ENCODE results near the gene RBM20. TPM values are rescaled to one million over a fixed set of nuclear protein-coding genes. Genes with fewer than 3 reads are reported as not detected.

The RBM20 gene
- total RNA-seq, 2 experiments from 2014 or later = 0.40 to 0.50 TPM

- Mint-ChIP-seq H3K27ac (peak overlapping the region; percentile 96), H3K4me1 (ENCODE audit: low read depth) (peaks cover 57% of the 10 kb centered on the region), H3K27me3 (ENCODE audit: low read depth) (no peaks in the 10 kb centered on the region), H3K9me3 (no peaks in the 10 kb centered on the region), H3K36me3 (ENCODE audit: low read depth) (peaks cover 6% of the 10 kb centered on the region), H3K4me3 (peak overlapping the region; percentile 88)
- intact Hi-C loops (cut with micrococcal nuclease) = loop anchor here (1.0 to 10.0 kb wide), 9 partner anchors 9 to 798 kb away; partner anchors contain the start of genes BBIP1, SHOC2 and SMC3
- DNase-seq = no peak
- CTCF ChIA-PET = interaction anchor here (0.7 to 1.9 kb wide), 5 partner anchors 14 to 71 kb away, joined by 3 to 7 read pairs (median 5); no protein-coding TSS in a partner anchor
These were observed 229.1 kb downstream of the RBM20 start for GRCh38 chr10:110872984-110873923.

GRCh38 chr10:110873951-110874350 is 229.8 kb downstream of the RBM20 start:
- Mint-ChIP-seq H3K27ac (peak overlapping the region; percentile 85), H3K9me3 (no peaks in the 10 kb centered on the region), H3K4me1 (ENCODE audit: low read depth) (peaks cover 56% of the 10 kb centered on the region), H3K36me3 (ENCODE audit: low read depth) (peaks cover 6% of the 10 kb centered on the region), H3K27me3 (ENCODE audit: low read depth) (no peaks in the 10 kb centered on the region), H3K4me3 (peak overlapping the region; percentile 73)
- CTCF ChIA-PET = interaction anchor here (1.6 to 1.9 kb wide), 2 partner anchors 15 to 21 kb away, joined by 5 to 7 read pairs; no protein-coding TSS in a partner anchor
- DNase-seq = no peak
- intact Hi-C loops (cut with micrococcal nuclease) = loop anchor here (1.0 to 10.0 kb wide), 5 partner anchors 8 to 799 kb away; partner anchors contain the start of gene SMC3

- Mint-ChIP-seq H3K27me3 (ENCODE audit: low read depth) (no peaks in the 10 kb centered on the region), H3K36me3 (ENCODE audit: low read depth) (peaks cover 7% of the 10 kb centered on the region), H3K27ac (peak overlapping the region; percentile 37), H3K9me3 (no peaks in the 10 kb centered on the region), H3K4me3 (no peak overlapping the region), H3K4me1 (ENCODE audit: low read depth) (peaks cover 55% of the 10 kb centered on the region)
- DNase-seq = no peak
- CTCF ChIA-PET = interaction anchor here (0.7 to 5.5 kb wide), 4 partner anchors 8 to 99 kb away, joined by 3 to 19 read pairs (median 6); no protein-coding TSS in a partner anchor
- intact Hi-C loops (cut with micrococcal nuclease) = loop anchor here (1.0 to 10.0 kb wide), 2 partner anchors 376 to 801 kb away; no protein-coding TSS in a partner anchor
These were observed 231.9 kb downstream of the RBM20 start for GRCh38 chr10:110876000-110876399.

DNA sequence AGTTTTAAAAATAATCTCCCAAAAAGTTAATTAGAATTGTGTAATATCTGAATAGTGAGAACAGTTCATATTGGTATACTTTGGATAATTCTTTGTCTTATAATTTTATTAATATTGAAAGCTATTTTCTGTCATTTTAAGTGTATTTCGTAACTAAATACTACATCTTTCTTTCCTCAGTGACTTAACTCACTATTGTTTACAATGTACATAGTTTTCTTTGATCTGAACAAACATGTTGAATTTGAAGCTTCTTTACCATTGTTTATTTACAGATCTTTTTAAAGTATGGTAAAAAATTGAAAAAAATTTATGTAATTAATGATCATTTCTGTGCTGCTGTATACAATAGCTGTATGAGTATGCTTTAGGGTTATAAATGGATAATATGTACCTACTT is 232.7 kb downstream of the RBM20 start:
- intact Hi-C loops (cut with micrococcal nuclease) = loop anchor here (10.0 kb wide), 1 partner anchor 802 kb away; no protein-coding TSS in a partner anchor

DNA sequence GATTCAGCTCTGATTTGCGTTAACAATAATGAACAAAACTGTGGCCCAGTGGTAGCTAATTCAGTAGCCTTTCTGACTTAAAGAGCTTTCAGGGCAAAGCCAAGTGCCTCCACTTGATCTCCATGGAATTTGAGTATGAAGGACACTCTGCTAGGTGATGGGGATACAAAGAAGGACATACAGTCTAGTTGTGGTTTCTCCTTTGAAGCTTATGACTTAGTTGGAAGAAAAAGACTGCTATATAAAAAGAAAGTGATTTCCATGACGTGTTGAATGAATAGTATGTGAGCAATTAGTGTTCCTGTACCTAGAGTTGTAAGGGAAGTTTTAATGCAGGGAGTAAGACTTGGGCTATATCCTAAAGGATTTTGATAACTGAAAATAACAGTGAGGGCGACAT is 235.9 kb downstream of the RBM20 start:
- Mint-ChIP-seq H3K27ac (peak overlapping the region; percentile 33), H3K36me3 (ENCODE audit: low read depth) (peaks cover 24% of the 10 kb centered on the region), H3K27me3 (ENCODE audit: low read depth) (no peaks in the 10 kb centered on the region), H3K9me3 (no peaks in the 10 kb centered on the region), H3K4me1 (ENCODE audit: low read depth) (peaks cover 75% of the 10 kb centered on the region), H3K4me3 (no peak overlapping the region)
- CTCF ChIA-PET = interaction anchor here (0.6 to 5.5 kb wide), 4 partner anchors 11 to 162 kb away, joined by 3 to 19 read pairs (median 4); no protein-coding TSS in a partner anchor
- no peak for DNase-seq
- intact Hi-C loops (cut with micrococcal nuclease) = loop anchor here (1.0 kb wide), 1 partner anchor 8 kb away; no protein-coding TSS in a partner anchor

More for the DNA sequence above, 232.7 kb downstream of the RBM20 start:
- Mint-ChIP-seq H3K27me3 (ENCODE audit: low read depth) (no peaks in the 10 kb centered on the region), H3K4me1 (ENCODE audit: low read depth) (peaks cover 57% of the 10 kb centered on the region), H3K9me3 (no peaks in the 10 kb centered on the region), H3K4me3 (no peak overlapping the region), H3K36me3 (ENCODE audit: low read depth) (peaks cover 11% of the 10 kb centered on the region), H3K27ac (no peak overlapping the region)
- CTCF ChIA-PET = interaction anchor here (0.6 to 5.5 kb wide), 5 partner anchors 9 to 818 kb away, joined by 3 to 19 read pairs (median 4); no protein-coding TSS in a partner anchor
- no peak for DNase-seq

GRCh38 chr10:110881247-110881646 is 237.1 kb downstream of the RBM20 start:
- Mint-ChIP-seq H3K27me3 (ENCODE audit: low read depth) (no peaks in the 10 kb centered on the region), H3K4me3 (no peak overlapping the region), H3K36me3 (ENCODE audit: low read depth) (peaks cover 24% of the 10 kb centered on the region), H3K9me3 (no peaks in the 10 kb centered on the region), H3K4me1 (ENCODE audit: low read depth) (peaks cover 74% of the 10 kb centered on the region), H3K27ac (peak overlapping the region; percentile 20)
- intact Hi-C loops (cut with micrococcal nuclease) = no loop called here
- DNase-seq = no peak
- CTCF ChIA-PET = interaction anchor here (0.6 to 1.6 kb wide), 2 partner anchors 16 to 135 kb away, joined by 3 to 4 read pairs; no protein-coding TSS in a partner anchor

- CTCF ChIA-PET = interaction anchor here (0.7 to 1.3 kb wide), 5 partner anchors 12 to 39 kb away, joined by 3 to 7 read pairs (median 4); no protein-coding TSS in a partner anchor
- Mint-ChIP-seq H3K4me3 (no peak overlapping the region), H3K9me3 (no peaks in the 10 kb centered on the region), H3K36me3 (ENCODE audit: low read depth) (peaks cover 24% of the 10 kb centered on the region), H3K27me3 (ENCODE audit: low read depth) (no peaks in the 10 kb centered on the region), H3K4me1 (ENCODE audit: low read depth) (peaks cover 76% of the 10 kb centered on the region), H3K27ac (no peak overlapping the region)
- intact Hi-C loops (cut with micrococcal nuclease) = loop anchor here (1.0 kb wide), 1 partner anchor 8 kb away; no protein-coding TSS in a partner anchor
- no peak for DNase-seq
These were observed 237.8 kb downstream of the RBM20 start for GRCh38 chr10:110881905-110882304.

DNA sequence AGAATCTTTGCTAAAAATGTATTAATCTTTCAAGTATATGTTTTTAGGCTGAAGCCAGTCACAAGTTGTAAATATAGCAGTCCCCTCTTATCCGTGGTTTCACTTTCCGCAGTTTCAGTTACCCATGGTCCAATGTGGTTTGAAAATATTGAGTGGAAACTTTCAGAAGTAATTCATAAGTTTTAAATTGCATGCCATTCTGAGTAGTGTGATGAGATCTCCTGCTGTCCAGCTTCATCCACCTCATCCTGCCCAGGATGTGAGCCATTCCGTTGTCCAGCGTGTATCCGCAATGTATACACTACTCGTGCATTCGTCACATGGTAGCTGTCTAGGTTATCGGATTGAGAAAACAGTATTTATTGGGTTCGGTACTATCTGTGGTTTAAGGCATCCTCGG is 239.8 kb downstream of the RBM20 start:
- H3K27me3 Mint-ChIP-seq (ENCODE audit: low read depth) = no peaks in the 10 kb centered on the region
- peaks cover 31% of the 10 kb centered on the region for H3K36me3 Mint-ChIP-seq (ENCODE audit: low read depth)
- peak overlapping the region; percentile 39 for H3K27ac Mint-ChIP-seq
- no peaks in the 10 kb centered on the region for H3K9me3 Mint-ChIP-seq
- H3K4me1 Mint-ChIP-seq (ENCODE audit: low read depth) = peaks cover 70% of the 10 kb centered on the region
- CTCF ChIA-PET = interaction anchor here (1.0 to 2.1 kb wide), 3 partner anchors 9 to 18 kb away, joined by 5 to 7 read pairs (median 7); no protein-coding TSS in a partner anchor
- DNase-seq = no peak
- H3K4me3 Mint-ChIP-seq = peak overlapping the region; percentile 11
- intact Hi-C loops (cut with micrococcal nuclease) = loop anchor here (1.0 kb wide), 1 partner anchor 19 kb away; no protein-coding TSS in a partner anchor

GRCh38 chr10:110885932-110886674 is 242.0 kb downstream of the RBM20 start:
- DNase-seq = no peak
- Mint-ChIP-seq H3K4me3 (no peak overlapping the region), H3K27me3 (ENCODE audit: low read depth) (no peaks in the 10 kb centered on the region), H3K9me3 (no peaks in the 10 kb centered on the region), H3K4me1 (ENCODE audit: low read depth) (peaks cover 60% of the 10 kb centered on the region), H3K36me3 (ENCODE audit: low read depth) (peaks cover 37% of the 10 kb centered on the region), H3K27ac (peak overlapping the region; percentile 17)
- CTCF ChIA-PET = interaction anchor here (0.7 to 1.6 kb wide), 3 partner anchors 10 to 76 kb away, joined by 3 to 8 read pairs (median 5); no protein-coding TSS in a partner anchor
- intact Hi-C loops (cut with micrococcal nuclease) = no loop called here

DNA sequence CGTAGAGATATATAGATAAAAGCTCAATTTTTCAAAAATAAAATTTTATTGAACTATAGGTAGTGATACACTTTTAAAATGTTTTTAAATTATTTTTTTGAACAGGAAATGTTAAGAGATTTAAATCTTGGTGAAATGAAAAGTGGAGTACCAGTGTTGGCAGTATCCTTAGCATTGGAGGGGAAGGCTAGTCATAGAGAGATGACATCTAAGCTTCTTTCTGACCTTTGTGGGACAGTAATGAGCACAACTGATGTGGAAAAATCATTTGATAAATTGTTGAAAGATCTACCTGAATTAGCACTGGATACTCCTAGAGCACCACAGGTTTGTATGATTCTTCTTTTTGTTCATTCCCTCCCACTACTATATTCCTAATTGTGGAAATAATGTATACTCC is 243.4 kb downstream of the RBM20 start:
- Mint-ChIP-seq H3K4me3 (no peak overlapping the region), H3K9me3 (no peaks in the 10 kb centered on the region), H3K27ac (peak overlapping the region; percentile 11), H3K36me3 (ENCODE audit: low read depth) (peaks cover 32% of the 10 kb centered on the region), H3K27me3 (ENCODE audit: low read depth) (no peaks in the 10 kb centered on the region), H3K4me1 (ENCODE audit: low read depth) (peaks cover 50% of the 10 kb centered on the region)
- CTCF ChIA-PET = interaction anchor here (0.7 to 1.6 kb wide), 5 partner anchors 9 to 711 kb away, joined by 3 to 8 read pairs (median 4); no protein-coding TSS in a partner anchor
- DNase-seq = no peak
- intact Hi-C loops (cut with micrococcal nuclease) = no loop called here
